IPS-NIHi7 (cell line): ENCODE results near the gene TUBA4B.
A peak's percentile ranks its signal among the peaks of the same experiment; 100 is the strongest.
"Not testable (repeated sequence)": the region's sequence is repeated elsewhere in the genome, so short reads cannot be mapped to it uniquely, and the experiment has no call there.

ENCODE experiments used
- DNase-seq: peaks from one replicate; pipeline ENCODE4 v3.0.0; 2012; ENCODE audit warnings: mixed read lengths; ENCODE audit errors: extremely low spot score

TUBA4B gene

DNA sequence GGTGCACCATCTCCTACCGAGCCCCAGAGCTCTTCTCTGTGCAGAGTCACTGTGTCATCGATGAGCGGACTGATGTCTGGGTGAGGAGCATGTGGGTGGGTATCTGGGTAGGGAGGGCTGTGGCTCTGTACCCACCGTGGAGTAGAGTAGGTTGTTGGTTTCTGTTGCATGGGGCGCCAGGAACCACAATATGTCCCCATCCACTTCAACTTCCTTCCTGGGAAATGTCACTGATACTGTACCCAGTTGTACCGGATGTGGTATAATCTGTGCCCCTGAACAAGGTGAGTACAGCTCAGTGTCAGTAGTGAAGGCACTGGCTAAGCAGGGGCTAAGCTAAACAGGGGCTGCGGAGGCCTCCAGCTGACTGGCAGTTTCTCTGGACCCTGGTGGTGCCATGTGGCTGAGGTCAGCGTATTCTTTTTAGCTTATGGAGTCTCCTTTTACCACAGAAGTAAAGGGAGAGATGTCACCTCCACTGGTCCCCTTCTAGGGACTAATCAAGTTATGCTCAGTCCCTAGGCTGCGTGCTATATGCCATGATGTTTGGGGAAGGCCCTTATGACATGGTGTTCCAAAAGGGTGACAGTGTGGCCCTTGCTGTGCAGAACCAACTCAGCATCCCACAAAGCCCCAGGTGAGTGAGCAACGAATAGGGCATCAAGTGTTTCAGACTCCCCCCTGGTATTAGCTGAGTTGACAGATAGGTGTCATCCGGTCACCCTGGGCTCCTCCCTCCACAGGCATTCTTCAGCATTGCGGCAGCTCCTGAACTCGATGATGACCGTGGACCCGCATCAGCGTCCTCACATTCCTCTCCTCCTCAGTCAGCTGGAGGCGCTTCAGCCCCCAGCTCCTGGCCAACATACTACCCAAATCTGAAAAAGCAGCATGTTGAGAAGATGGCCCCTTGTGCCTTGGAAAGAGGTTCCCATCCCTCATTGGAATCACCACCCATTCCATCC, 5.1 kb upstream of the TUBA4B start:
- no peak for DNase-seq

GRCh38 chr2:219248845-219249202, 4.2 kb upstream of the TUBA4B start:
- no peak for DNase-seq

- DNase-seq = no peak
Measured at GRCh38 chr2:219249203-219249980, 3.7 kb upstream of the TUBA4B start.

GRCh38 chr2:219250049-219250781, 2.8 kb upstream of the TUBA4B start:
- no peak for DNase-seq

DNA sequence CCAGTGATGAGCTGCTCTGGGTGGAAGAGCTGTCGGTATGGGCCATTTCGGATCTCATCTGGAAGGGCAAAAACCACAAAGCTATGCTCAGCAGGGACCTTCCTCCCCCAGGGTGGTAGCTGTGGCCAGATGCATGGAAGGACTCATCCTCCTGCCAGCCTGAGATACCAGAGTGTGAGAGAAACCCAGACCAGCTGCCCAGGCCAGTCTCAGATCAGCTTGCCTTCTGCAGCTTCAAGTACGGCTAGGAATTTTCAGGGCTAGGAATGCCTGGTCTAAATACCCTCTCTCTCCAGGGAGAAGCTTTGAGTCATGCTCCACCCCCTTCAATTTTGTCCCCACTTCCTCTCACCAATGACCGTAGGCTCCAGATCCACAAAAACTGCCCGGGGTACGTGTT, 1.4 kb upstream of the TUBA4B start:
- DNase-seq = no peak

DNA sequence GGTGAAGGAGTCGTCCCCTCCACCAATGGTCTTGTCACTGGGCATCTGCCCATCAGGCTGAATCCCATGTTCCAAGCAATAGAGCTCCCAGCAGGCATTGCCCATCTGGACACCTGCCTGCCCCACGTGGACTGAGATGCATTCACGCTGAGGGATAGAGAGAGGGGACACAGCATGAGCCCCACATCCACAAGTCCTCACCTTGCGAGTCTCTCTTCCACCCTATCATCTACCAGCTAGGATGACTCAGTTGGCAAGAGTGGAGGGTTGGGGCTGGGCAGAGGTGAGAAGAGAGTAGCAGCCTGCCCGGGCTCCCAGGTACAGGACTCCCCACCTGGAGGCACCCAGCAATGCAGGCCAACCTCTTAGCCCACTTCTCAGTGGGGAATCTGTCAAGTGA, 959 bp upstream of the TUBA4B start:
- no peak for DNase-seq

- no peak for DNase-seq
Measured at GRCh38 chr2:219252570-219252899, 508 bp upstream of the TUBA4B start.

- peak; percentile 96 for DNase-seq
Measured at GRCh38 chr2:219253753-219254589, 928 bp downstream of the TUBA4B start, which contains the start of gene TUBA4A. Gene TUBA4A (minus strand): TSS chr2:219253918. CDS start chr2:219253858, 60 bp downstream.

GRCh38 chr2:219254590-219255201, 1.7 kb downstream of the TUBA4B start:
- DNase-seq = no peak

- not testable (repeated sequence) for DNase-seq
Measured at GRCh38 chr2:219258942-219259341, 5.9 kb downstream of the TUBA4B start.

DNA sequence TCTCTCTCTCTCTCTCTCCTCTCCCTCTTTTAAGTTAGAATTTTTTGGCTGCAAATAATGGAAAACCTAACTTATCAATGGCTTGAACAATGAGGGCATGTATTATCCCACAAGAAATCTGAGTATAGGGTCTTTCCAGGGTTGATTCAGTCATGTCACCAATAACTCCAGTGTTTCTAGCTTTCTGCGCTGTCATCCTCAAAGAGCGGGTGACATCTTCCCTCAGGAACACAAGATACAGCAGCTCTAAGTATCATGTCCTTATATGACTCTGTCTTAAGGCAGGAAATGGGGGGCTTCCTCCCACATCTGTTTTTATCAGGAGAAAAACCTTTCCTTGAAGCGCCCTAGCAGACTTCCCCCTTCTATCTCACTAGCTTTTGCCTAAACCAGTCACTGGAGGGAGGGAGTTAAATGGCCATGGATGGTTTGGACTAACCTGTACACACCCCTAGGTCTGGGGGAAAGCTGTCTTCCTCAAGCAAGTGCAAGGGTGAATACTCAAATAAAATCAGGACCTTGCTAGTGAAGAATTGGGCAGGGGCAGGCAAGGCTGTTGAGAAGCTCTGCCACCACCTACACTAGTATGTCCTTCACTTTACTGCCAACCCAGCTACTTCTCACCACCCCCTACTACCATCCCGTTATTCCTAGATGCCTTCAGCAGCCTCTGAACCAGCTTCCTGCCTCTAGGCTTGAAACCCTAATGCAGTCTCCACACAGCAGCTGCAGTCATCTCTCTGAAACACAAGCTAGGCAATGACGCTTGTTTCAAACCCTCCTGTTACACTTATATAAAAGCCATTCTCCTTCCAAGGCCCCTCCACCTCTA, 8.2 kb downstream of the TUBA4B start:
- no peak for DNase-seq

GRCh38 chr2:219266232-219266631, 13.2 kb downstream of the TUBA4B start:
- no peak for DNase-seq

- no peak for DNase-seq
Measured at GRCh38 chr2:219266886-219267285, 13.8 kb downstream of the TUBA4B start.

GRCh38 chr2:219268294-219268693, 15.3 kb downstream of the TUBA4B start:
- no peak for DNase-seq

DNA sequence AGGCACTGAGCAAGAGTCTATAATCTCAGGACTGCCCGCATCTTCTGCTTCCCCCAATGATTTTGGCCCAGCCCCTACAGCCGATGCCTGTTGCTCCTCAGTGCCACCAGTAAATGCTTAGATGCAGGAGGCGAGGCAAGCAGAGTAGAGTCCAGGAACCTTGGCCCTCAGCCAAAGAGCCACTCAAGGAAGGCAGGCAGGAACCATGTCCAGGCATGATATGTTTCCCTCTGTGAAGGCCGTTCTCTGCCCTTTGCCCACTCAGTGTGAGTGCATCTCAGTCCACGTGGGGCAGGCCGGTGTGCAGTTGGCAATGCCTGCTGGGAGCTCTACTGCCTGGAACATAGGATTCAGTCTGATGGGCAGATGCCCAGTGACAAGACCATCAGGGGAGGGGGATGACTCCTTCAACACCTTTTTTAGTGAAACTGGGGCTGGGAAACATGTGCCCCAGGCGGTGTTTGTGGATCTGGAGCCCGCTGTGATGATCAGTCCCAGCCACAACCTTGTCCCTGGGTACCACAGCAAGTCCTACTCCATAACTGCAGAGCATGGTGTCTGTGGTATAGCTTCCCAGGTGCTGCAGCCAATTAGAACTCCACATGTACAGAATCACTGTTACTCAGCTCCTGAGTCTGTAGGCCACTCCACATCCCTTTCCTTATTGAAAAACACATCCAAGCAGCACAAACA, 16.5 kb downstream of the TUBA4B start:
- no peak for DNase-seq

- DNase-seq = no peak
Measured at GRCh38 chr2:219270055-219270372, 17.0 kb downstream of the TUBA4B start.

DNA sequence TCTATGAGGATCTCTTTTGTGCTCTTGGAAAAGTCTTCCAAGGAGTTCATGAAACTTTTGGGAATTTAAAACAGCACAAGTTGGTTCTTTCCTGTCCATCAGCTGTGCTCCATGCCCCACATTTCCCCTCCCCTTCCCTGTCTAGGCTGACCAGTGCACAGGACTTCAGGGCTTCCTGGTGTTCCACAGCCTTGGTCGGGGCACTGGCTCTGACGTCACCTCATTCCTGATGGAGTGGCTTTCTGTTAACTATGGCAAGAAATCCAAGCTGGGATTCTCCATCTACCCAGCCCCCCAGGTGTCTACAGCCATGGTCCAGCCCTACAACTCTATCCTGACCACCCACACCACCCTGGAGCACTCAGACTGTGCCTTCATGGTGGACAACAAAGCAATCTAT, 18.0 kb downstream of the TUBA4B start:
- DNase-seq = no peak

- DNase-seq = no peak
Measured at GRCh38 chr2:219272356-219272755, 19.3 kb downstream of the TUBA4B start.

DNA sequence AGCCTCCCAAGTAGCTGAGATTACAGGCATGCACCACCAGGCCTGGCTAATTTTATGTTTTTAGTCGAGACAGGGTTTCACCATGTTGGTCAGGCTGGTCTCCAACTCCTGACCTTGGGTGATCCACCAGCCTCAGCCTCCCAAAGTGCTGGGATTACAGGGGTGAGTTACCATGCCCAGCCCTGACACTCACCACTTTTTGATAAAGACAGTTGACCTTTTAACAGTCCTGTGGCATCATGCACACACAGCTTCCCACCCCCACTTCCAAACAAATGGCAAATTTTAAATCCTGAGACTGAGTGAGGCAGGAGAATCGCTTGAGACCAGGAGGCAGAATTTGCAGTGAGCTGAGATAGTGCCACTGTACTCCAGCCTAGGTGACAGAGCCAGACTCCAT, 20.0 kb downstream of the TUBA4B start:
- no peak for DNase-seq

DNA sequence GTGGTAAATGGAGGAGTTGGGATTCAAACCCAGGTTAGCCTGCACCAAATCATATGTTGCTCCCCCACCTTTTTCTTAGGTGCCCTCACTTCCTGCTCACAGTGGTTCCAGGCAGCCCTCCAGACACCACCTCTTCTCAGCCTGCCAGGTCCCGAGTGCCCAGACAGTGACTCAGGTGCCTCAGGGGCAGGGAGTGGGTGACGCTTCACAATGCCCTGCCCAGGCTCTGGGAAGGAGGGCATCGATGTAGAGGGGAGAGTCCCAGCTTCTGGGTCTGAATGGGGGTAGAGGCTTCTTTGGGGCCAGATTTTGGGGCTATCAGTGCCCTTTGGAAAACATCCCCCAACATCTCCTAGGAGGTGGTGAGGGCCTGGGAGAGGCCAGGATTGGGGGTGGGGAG, 20.9 kb downstream of the TUBA4B start:
- no peak for DNase-seq
